Measurements from ENCODE around the gene KLHDC10.

DNA sequence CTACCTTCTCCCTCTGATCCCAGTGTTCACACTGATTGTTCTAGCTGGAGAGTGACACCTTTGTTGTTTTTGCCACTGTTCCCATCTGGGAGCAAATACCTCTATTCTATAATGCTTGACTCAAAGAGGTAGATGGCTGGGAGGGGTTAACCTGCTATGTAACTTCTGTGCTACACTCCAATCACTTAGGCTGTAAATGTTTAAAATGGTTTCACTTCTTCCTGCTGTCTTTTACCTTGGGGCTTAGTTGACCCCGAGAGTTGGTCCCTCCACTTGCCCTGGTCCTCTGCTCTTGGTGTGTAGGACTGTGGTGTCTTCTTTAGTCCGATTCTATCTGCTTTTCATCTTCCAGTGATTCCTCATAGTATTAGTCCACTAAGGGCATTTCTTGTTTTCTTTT lies 22.3 kb downstream of the KLHDC10 start:
- TF ChIP-seq EZH2 (IDR thresholded peaks at IDR 0.05; ENCODE audit: low read length, missing control alignments), result no peak
- TF ChIP-seq, protein P1, sequence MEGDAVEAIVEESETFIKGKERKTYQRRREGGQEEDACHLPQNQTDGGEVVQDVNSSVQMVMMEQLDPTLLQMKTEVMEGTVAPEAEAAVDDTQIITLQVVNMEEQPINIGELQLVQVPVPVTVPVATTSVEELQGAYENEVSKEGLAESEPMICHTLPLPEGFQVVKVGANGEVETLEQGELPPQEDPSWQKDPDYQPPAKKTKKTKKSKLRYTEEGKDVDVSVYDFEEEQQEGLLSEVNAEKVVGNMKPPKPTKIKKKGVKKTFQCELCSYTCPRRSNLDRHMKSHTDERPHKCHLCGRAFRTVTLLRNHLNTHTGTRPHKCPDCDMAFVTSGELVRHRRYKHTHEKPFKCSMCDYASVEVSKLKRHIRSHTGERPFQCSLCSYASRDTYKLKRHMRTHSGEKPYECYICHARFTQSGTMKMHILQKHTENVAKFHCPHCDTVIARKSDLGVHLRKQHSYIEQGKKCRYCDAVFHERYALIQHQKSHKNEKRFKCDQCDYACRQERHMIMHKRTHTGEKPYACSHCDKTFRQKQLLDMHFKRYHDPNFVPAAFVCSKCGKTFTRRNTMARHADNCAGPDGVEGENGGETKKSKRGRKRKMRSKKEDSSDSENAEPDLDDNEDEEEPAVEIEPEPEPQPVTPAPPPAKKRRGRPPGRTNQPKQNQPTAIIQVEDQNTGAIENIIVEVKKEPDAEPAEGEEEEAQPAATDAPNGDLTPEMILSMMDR (conservative IDR thresholded peaks at IDR 0.05 in 1 of 2, IDR thresholded peaks at IDR 0.05 in 1 of 2; ENCODE audit: low read depth in 1 of 2, low read length in 2 of 2), result no peak
